KMS-11 (cell line): ENCODE results near the gene PARVA.

Experiments used
- H2AFZ ChIP-seq: fragments of 200-600 bp; sonication (generic); 2 replicates; pipeline ENCODE4 v1.6.1; 2016; ENCODE audit warnings: antibody characterized with exemption, mixed run types, low read depth
- H3K27ac ChIP-seq: fragments of 200-600 bp; sonication (generic); 2 replicates; pipeline ENCODE4 v1.6.1; 2016; ENCODE audit warnings: mild to moderate bottlenecking, mixed run types
- H3K27me3 ChIP-seq: fragments of 200-600 bp; sonication (generic); 2 replicates; pipeline ENCODE4 v1.6.1; 2017; ENCODE audit warnings: mild to moderate bottlenecking, low read depth, mixed run types, moderate library complexity; ENCODE audit not compliant: insufficient read depth
- H3K36me3 ChIP-seq: fragments of 200-600 bp; sonication (generic); 2 replicates; pipeline ENCODE4 v1.6.1; 2017; ENCODE audit warnings: mild to moderate bottlenecking, mixed run types; ENCODE audit not compliant: insufficient read depth
- H3K4me1 ChIP-seq: fragments of 200-600 bp; sonication (generic); 2 replicates; pipeline ENCODE4 v1.6.1; 2016; ENCODE audit warnings: mild to moderate bottlenecking, low read depth, mixed run types; ENCODE audit not compliant: poor library complexity, severe bottlenecking
- H3K4me2 ChIP-seq: fragments of 200-600 bp; sonication (generic); 2 replicates; pipeline ENCODE4 v1.7.0; 2016; ENCODE audit warnings: mild to moderate bottlenecking, mixed run types
- H3K4me3 ChIP-seq: fragments of 200-600 bp; sonication (generic); IDR thresholded peaks from 2 replicates; pipeline ENCODE4 v1.6.1; 2017; ENCODE audit warnings: low read depth, low read length, mixed read lengths; ENCODE audit not compliant: insufficient read depth
- H3K79me2 ChIP-seq: fragments of 200-600 bp; sonication (generic); 2 replicates; pipeline ENCODE4 v1.6.1; 2016; ENCODE audit warnings: low read depth, mixed run types; ENCODE audit not compliant: insufficient read depth
- H3K9ac ChIP-seq: fragments of 200-600 bp; sonication (generic); 2 replicates; pipeline ENCODE4 v1.6.1; 2016; ENCODE audit warnings: mild to moderate bottlenecking, mixed run types
- H4K20me1 ChIP-seq: fragments of 200-600 bp; sonication (generic); 2 replicates; pipeline ENCODE4 v1.6.1; 2016; ENCODE audit warnings: mild to moderate bottlenecking, mixed run types; ENCODE audit not compliant: insufficient read depth
- TF ChIP-seq, protein P1 (sequence below): fragments of 200-600 bp; sonication (generic); conservative IDR thresholded peaks from 2 replicates; pipeline ENCODE4 v1.6.1; 2017; ENCODE audit warnings: low read depth, mild to moderate bottlenecking, antibody characterized with exemption, low read length, moderate library complexity, mixed read lengths

Gene PARVA

DNA sequence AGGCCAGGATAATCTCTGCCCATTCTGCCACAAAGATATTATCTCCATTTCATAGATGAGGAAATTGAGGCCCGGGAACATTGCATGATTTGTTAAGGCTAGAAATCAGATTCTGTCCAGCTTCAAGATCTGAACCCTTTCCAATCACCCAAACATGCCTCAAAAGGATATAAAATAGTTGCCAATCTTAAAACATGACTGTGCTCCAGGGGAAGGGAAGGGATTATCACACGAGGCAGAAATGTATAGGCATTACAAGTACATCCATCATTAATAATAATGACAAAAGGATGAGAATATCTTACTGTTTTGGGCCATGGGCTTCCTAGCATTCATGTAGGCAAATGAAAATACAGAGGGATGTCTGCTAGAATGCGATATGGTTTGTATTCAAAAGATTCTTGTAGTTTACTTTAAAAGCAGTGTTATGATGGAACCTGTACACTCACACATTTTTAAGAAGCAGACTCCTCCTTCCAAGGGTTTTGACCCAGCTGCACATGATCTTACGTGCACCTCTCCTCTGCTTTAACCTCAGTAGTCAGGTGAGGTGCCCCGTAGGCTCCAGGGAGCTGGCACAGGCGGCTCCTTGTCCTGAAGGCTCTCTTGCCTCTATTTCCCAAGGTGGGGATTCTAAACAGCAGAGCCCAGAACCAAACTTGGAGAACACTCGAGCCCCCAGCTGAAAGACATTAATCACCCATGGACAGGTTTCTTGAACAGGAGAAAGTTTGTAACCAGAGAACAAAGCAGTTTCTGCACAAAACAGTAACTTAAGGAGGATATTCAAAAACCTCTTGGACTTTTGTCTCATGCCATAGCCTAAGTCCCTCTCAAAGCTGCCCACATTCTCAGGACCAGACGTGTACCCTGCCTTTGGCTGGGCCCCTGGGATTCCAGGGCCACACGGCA lies 36.0 kb downstream of the PARVA start:
- H4K20me1 ChIP-seq: no peaks in the 10 kb centered on the region
- H3K36me3 ChIP-seq: no peaks in the 10 kb centered on the region
- no peaks in the 10 kb centered on the region for H3K4me1 ChIP-seq
- TF ChIP-seq, protein P1, sequence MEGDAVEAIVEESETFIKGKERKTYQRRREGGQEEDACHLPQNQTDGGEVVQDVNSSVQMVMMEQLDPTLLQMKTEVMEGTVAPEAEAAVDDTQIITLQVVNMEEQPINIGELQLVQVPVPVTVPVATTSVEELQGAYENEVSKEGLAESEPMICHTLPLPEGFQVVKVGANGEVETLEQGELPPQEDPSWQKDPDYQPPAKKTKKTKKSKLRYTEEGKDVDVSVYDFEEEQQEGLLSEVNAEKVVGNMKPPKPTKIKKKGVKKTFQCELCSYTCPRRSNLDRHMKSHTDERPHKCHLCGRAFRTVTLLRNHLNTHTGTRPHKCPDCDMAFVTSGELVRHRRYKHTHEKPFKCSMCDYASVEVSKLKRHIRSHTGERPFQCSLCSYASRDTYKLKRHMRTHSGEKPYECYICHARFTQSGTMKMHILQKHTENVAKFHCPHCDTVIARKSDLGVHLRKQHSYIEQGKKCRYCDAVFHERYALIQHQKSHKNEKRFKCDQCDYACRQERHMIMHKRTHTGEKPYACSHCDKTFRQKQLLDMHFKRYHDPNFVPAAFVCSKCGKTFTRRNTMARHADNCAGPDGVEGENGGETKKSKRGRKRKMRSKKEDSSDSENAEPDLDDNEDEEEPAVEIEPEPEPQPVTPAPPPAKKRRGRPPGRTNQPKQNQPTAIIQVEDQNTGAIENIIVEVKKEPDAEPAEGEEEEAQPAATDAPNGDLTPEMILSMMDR: no peak
- H3K4me3 ChIP-seq: no peak overlapping the region
- H3K27ac ChIP-seq: no peak overlapping the region
- H3K4me2 ChIP-seq: no peak overlapping the region
- H2AFZ ChIP-seq: no peak overlapping the region
- no peak overlapping the region for H3K9ac ChIP-seq
- H3K79me2 ChIP-seq: no peaks in the 10 kb centered on the region
- no peaks in the 10 kb centered on the region for H3K27me3 ChIP-seq

DNA sequence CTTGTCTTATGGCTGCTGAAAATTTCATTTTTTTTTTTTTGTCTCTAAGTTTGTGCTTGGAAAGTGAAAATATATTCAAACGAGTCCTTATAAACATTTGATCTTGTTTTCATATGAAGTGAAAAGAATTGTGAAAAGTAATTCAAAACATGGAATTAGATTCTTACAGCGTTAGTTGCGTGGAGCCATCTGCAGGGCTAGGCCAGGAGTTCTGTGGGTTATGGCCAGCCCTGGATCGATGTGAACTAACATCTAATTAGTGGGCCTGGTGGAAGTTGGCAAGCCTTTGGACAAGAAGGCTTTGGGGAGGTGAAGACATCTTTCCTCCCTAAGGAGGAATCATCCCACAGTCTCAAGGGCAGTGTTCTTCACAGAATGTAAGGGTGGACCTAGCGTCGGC lies 37.2 kb downstream of the PARVA start:
- H3K27ac ChIP-seq: no peak overlapping the region
- no peaks in the 10 kb centered on the region for H3K79me2 ChIP-seq
- no peaks in the 10 kb centered on the region for H3K27me3 ChIP-seq
- TF ChIP-seq, protein P1: no peak
- no peak overlapping the region for H2AFZ ChIP-seq
- H3K4me1 ChIP-seq: no peaks in the 10 kb centered on the region
- H3K4me3 ChIP-seq: no peak overlapping the region
- H3K4me2 ChIP-seq: no peak overlapping the region
- no peak overlapping the region for H3K9ac ChIP-seq
- no peaks in the 10 kb centered on the region for H4K20me1 ChIP-seq
- H3K36me3 ChIP-seq: no peaks in the 10 kb centered on the region

DNA sequence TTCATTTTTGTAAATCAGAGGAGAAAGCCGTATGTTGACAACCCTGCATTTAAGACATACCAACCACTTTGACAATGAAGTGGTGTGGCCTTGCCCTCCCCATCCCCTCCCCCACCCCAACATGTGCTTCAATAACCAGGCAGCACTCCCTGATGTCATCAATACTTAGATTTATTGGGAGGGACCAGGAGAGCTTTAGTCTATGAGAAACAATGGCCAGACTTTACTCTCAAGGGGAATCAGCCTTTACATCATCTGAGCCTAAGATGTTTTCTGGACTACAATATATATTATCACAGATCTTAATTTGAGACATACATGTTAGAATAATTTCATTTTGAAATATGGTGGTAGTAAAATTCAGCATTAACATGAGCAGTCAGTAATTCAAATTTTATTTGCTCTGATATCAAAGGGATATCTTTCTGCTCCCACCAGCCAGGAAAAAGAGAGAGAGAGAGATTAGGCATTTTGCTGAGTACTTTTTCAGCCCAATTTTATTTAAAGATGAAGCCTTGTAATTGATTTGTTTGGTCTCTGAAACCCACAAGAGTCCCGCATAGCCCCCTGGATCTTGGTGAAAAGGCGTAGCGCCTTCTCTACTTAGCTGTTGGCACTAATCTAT lies 38.1 kb downstream of the PARVA start:
- Histone ChIP-seq H3K9ac (no peak overlapping the region), H2AFZ (no peak overlapping the region), H3K27ac (no peak overlapping the region), H3K36me3 (no peaks in the 10 kb centered on the region), H3K4me2 (no peak overlapping the region), H3K27me3 (no peaks in the 10 kb centered on the region), H3K4me3 (no peak overlapping the region), H3K79me2 (no peaks in the 10 kb centered on the region), H3K4me1 (no peaks in the 10 kb centered on the region), H4K20me1 (no peaks in the 10 kb centered on the region)
- TF ChIP-seq, protein P1: no peak

DNA sequence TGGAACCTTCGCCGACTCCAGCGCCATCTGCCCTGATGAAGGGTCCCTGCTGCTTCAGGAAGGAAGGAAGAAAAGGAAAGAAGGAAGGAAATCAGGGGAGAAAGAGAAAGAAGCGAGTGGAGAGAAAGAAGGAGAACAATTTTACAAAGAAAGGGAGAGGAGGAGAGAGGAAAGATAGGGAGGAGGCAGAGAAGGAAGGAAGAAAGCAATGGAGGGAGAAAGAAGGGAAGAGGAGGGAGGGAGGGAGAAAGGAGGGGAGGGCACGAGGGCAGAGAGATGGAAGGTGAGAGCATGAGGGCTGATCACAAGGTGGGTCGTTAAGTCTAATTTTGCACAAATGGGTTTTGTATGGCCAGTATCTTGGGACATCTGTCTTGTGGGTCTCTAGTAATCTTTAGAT lies 39.2 kb downstream of the PARVA start:
- Histone ChIP-seq H3K36me3 (no peaks in the 10 kb centered on the region), H3K27me3 (no peaks in the 10 kb centered on the region), H4K20me1 (no peaks in the 10 kb centered on the region), H2AFZ (no peak overlapping the region), H3K4me2 (no peak overlapping the region), H3K4me1 (no peaks in the 10 kb centered on the region), H3K4me3 (no peak overlapping the region), H3K79me2 (no peaks in the 10 kb centered on the region), H3K9ac (no peak overlapping the region), H3K27ac (no peak overlapping the region)
- TF ChIP-seq, protein P1: no peak
